Esophagus squamous epithelium (tissue), 4 donors: ENCODE measurements around the gene MERTK.

Source experiments
- POLR2A ChIP-seq, 4 donors: fragments of 450-650 bp; IDR thresholded peaks; one replicate each; pipeline ENCODE4 v1.6.1; 2017; ENCODE audit warnings: antibody characterized with exemption in 4 of 4, mild to moderate bottlenecking in 4 of 4, moderate library complexity in 3 of 4
- TF ChIP-seq, protein P1 (sequence below), 6 experiments: fragments of 450-650 bp in 4 of 6; fragments of 200-600 bp in 2 of 6; sonication (generic) in 2 of 6; IDR thresholded peaks; one replicate each; pipeline ENCODE4 v1.5.1; 2016 to 2019; ENCODE audit warnings: antibody characterized with exemption in 6 of 6, mild to moderate bottlenecking in 4 of 6, moderate library complexity in 4 of 6

DNA sequence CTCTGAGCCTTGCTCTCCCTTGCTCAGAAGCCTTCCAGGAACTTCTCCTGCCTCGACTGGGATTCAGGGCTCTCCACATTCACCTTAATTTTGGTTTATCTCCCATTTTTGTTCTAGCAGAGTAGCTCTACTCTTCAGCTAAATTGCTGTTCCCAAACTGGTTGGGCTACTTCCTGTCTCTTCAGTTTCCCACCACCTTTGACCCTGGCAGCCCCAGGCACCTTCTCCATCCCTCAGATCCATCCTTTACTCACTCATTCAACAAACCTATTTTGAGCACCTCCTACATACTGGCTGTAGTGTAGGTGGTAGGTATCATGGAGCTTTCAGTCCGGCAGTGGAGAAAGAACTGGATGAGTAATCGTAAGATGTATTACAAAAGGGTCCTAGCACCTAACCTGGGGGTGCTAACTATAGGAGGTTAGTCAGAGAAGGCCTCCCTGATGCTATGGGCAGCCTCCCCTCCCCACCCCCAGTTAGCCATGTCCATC is 26.3 kb downstream of the MERTK start:
- TF ChIP-seq, protein P1, sequence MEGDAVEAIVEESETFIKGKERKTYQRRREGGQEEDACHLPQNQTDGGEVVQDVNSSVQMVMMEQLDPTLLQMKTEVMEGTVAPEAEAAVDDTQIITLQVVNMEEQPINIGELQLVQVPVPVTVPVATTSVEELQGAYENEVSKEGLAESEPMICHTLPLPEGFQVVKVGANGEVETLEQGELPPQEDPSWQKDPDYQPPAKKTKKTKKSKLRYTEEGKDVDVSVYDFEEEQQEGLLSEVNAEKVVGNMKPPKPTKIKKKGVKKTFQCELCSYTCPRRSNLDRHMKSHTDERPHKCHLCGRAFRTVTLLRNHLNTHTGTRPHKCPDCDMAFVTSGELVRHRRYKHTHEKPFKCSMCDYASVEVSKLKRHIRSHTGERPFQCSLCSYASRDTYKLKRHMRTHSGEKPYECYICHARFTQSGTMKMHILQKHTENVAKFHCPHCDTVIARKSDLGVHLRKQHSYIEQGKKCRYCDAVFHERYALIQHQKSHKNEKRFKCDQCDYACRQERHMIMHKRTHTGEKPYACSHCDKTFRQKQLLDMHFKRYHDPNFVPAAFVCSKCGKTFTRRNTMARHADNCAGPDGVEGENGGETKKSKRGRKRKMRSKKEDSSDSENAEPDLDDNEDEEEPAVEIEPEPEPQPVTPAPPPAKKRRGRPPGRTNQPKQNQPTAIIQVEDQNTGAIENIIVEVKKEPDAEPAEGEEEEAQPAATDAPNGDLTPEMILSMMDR (IDR thresholded peaks at IDR 0.05), result no peak
- no peak for TF ChIP-seq POLR2A (IDR thresholded peaks at IDR 0.05)
